Fibroblast of the aortic adventitia (primary cell): ENCODE measurements around the gene ADAMTSL5. TPM values are rescaled to one million over a fixed set of nuclear protein-coding genes. Genes with fewer than 3 reads are reported as not detected.

Experiments
- DNase-seq: peaks from one replicate; pipeline ENCODE4 v3.0.0-alpha.2; 2010; ENCODE audit warnings: low read depth
- H3K4me3 ChIP-seq: 2 replicates; pipeline ENCODE4 v1.5.1; 2011; ENCODE audit warnings: low read depth, mild to moderate bottlenecking, control low read depth, low read length, moderate library complexity
- total RNA-seq: library from RNA; depleted of rRNA; stranded (reverse); fragments of >200 nt; gene quantifications from 2 replicates; pipeline ENCODE4 v1.2.3, GENCODE V29; 2012; ENCODE audit warnings: low replicate concordance
- TF ChIP-seq, protein P1 (sequence below): IDR thresholded peaks from 2 replicates; pipeline ENCODE4 v1.5.1; 2011; ENCODE audit warnings: mild to moderate bottlenecking, low read length, control low read depth, inconsistent platforms; ENCODE audit not compliant: insufficient read depth

The ADAMTSL5 gene
- total RNA-seq, 1 donor = 4.2 TPM

DNA sequence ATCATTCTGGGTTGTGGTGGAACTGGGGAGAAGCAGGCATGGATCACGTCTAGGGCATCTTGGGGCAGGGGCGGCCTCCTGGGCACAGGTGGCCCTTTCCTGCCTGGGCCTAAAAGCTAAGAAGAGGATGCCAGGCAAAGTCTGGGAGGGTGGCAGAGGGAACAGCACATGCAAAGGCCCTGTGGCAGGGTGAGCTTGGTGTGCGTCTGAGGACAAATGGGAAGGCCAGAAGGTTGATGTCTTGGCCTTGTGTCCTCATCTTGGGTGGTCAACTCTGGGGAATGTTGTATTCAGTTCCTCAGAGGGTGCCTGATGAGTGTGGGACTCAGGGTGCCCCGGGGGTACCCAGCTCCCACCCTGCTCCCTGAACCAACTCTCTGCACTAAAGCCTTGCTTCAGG, 5.7 kb upstream of the ADAMTSL5 start:
- no peak overlapping the region for H3K4me3 ChIP-seq
- no peak for DNase-seq
- TF ChIP-seq, protein P1, sequence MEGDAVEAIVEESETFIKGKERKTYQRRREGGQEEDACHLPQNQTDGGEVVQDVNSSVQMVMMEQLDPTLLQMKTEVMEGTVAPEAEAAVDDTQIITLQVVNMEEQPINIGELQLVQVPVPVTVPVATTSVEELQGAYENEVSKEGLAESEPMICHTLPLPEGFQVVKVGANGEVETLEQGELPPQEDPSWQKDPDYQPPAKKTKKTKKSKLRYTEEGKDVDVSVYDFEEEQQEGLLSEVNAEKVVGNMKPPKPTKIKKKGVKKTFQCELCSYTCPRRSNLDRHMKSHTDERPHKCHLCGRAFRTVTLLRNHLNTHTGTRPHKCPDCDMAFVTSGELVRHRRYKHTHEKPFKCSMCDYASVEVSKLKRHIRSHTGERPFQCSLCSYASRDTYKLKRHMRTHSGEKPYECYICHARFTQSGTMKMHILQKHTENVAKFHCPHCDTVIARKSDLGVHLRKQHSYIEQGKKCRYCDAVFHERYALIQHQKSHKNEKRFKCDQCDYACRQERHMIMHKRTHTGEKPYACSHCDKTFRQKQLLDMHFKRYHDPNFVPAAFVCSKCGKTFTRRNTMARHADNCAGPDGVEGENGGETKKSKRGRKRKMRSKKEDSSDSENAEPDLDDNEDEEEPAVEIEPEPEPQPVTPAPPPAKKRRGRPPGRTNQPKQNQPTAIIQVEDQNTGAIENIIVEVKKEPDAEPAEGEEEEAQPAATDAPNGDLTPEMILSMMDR = no peak

DNA sequence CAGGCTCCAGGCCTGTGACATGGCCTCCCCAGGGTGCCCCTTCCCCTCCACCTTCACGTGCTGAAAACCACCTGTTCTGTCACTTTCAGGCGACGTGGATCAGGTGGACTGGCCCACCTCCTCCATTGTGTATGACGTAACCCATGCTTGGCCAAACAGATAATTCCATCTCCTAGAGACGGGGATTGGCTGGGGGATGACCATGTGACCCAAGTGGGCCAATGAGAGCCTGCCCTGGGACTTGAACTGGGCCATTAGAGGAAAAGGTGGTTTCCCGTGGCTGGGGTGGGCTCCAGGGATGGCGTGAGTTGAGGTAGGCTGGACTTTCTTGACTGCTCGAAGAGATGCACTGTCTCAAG, 3.6 kb upstream of the ADAMTSL5 start:
- no peak overlapping the region for H3K4me3 ChIP-seq
- TF ChIP-seq, protein P1 = no peak
- DNase-seq = no peak

DNA sequence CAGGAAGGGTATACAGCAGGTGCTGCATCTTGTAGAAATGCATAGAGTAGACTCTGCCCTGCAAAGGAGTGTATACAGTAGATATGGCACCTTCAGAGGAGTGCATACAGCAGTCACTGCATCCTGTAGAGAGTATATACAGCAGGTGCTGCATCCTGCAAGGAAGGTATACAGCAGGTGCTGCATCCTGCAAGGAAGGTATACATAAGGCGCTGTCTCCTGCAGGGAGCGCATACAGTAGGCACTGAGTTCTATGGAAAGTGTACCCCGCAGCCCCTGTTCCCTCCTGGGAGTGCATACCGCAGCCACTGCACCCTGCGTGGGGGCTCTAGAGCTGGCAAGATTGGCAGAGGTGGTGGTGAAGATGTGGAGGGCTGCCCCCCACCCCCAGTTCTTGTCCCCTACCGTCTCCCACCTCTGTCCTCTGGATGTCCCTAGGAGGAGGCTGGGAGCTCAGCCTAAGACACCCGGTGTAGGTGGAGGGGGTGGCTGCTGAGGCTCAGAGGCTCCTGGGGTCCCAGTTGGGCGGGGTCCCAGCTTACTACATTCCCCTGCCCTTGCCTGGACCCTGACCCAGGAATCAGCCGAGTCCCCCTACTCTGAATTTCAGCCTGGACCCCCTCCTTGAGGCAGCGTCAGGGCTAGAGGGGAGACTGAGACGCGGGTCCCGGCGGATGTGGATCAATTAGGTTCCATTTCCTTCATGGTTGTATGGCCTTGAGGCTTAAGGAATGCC, 2.3 kb upstream of the ADAMTSL5 start:
- no peak for DNase-seq
- no peak overlapping the region for H3K4me3 ChIP-seq
- TF ChIP-seq, protein P1 = no peak

DNA sequence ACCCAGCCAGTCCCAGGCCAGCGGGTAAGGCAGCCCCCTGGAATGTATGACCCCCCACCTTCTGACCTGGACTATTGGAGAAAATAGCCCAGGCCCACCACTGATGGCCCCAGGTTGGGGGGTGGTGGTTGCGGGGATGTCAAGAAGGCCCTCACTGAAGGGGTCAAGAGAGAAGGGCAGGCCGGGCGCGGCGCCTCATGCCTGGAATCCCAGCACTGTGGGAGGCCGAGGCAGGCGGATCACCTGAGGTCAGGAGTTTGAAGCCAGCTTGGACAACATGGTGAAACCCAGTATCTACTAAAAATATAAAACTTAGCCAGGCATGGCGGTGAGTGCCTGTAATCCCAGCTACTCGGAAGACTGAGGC, 1.5 kb upstream of the ADAMTSL5 start:
- TF ChIP-seq, protein P1 = no peak
- no peak for DNase-seq
- H3K4me3 ChIP-seq = no peak overlapping the region

DNA sequence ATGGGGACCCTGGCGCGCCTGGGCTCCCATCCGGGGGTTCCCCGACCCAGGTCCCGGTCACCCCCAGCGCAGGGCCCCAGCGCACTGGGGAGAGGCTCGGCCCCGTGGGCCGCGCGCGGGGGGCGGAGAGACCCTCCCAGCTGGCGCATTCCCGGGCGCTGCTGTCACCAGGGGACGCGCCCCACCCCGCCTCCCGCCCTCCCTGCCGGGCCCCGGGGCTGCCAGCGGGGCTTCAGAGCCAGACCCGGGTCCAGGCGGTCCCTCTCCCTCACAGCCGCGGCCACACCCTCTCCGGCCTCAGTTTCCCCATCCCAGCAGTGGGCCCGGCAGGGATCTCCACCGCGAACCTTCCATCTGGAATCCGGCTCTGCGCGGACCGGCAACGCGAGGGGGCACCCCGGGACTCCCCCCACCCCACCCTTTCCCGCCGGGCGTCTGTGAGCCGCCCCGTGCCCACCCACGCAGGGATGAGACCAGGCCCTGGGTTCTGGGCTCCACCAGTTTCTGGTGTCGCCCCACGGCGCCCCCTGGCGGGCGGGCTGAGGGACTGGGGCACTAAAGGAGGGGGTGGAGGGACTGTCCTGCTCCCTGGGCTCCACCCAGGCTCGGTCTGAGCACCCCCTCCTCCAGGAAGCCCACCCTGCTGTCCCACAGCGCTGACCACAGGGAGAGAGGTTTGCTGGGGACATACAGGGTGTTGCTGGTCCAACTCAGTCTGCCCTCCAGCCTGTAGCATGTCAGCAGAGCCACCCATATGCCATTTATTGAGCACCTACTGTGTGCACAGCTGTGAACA, 878 bp upstream of the ADAMTSL5 start:
- DNase-seq = peak; percentile 52
- peak overlapping the region; percentile 76 for H3K4me3 ChIP-seq
- TF ChIP-seq, protein P1 = peak; percentile 69

DNA sequence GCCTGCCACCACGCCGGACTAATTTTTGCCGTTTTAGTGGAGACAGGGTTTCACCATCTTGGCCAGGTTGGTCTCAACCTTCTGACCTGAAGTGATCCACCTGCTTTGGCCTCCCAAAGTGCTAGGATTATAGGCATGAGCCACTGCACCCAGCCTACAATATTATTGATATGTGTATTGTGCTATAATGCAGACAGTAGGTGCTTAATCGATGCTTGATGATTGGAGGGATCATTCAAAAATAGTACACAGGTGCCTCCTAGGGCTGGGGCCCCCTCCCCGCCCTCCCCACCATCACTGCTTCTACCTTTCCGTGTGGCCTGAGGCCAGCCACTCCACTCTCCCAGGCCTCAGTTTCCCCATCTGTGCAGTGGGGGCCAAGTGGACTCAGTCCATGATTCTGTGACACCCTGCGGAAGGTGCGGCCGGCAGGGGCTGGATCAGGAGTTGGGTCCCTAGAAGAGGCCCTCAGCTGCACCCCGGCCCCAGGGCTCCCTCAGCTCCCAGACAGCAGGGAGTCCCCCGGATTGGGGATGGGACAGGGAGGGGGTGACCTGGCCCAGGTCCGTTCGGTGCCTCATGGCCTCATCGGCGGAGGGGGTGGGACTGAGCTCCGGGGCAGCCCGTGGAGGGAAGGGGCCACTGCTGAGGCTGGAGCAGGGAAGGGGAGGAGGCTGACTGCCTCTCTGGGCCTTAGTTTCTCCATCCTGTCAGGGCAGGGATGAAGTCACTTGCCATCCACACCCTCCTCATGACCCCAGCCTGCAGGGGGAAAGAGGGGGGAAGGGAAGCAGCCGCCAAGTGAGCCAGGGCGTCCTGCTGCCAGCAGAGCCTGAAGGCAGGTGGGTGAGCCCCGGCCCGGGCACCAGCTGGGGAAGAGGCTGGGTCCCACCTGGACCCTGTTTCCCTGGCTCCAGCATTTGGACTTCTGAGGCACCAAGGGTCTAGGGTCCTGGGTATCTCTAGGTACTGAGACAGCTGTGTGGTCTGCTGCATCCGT, 1.2 kb downstream of the ADAMTSL5 start:
- DNase-seq = no peak
- TF ChIP-seq, protein P1 = no peak
- H3K4me3 ChIP-seq = peak overlapping the region; percentile 14
